Measurements from ENCODE around the gene CPT1B.

DNA sequence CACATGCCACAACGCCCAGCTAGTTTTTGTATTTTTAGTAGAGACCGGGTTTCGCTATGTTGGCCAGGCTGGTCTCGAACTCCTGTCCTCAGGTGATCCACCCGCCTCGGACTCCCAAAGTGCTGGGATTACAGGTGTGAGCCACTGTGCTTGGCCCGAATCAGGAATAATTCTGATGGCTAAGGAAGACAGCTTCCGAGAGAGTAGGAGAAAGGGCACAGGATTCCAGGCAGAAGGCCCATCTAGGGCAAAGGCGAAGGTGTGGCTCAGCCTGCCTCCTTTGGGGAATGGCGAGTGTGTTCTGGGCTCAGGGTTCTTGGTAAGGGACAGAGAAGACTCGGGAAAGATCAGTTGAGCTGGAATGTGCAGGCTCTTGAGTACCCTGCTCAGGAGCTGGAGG, 13.9 kb downstream of the CPT1B start:
- TF ChIP-seq, protein P1, sequence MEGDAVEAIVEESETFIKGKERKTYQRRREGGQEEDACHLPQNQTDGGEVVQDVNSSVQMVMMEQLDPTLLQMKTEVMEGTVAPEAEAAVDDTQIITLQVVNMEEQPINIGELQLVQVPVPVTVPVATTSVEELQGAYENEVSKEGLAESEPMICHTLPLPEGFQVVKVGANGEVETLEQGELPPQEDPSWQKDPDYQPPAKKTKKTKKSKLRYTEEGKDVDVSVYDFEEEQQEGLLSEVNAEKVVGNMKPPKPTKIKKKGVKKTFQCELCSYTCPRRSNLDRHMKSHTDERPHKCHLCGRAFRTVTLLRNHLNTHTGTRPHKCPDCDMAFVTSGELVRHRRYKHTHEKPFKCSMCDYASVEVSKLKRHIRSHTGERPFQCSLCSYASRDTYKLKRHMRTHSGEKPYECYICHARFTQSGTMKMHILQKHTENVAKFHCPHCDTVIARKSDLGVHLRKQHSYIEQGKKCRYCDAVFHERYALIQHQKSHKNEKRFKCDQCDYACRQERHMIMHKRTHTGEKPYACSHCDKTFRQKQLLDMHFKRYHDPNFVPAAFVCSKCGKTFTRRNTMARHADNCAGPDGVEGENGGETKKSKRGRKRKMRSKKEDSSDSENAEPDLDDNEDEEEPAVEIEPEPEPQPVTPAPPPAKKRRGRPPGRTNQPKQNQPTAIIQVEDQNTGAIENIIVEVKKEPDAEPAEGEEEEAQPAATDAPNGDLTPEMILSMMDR (conservative IDR thresholded peaks at IDR 0.05; ENCODE audit: low read length) = no peak
- no peak for TF ChIP-seq EZH2phosphoT487 (IDR thresholded peaks at IDR 0.05; ENCODE audit: borderline replicate concordance, low read depth, low read length)

All from OCI-LY7 (cell line).